Suprapubic skin (tissue), 4 donors: Measurements from ENCODE around the gene EIF2B1. TPM values are rescaled to one million over a fixed set of nuclear protein-coding genes. Genes with fewer than 3 reads are reported as not detected.

Source experiments
- DNase-seq, 2 donors: peaks; one replicate each; pipeline ENCODE4 v3.0.0-alpha.2; 2019; ENCODE audit warnings: low spot score in 2 of 2
- H3K27ac ChIP-seq: fragments of 200-600 bp; sonication (generic); one replicate; pipeline ENCODE4 v1.5.1; 2019
- H3K27me3 ChIP-seq: fragments of 200-600 bp; sonication (generic); one replicate; pipeline ENCODE4 v1.5.1; 2019
- H3K36me3 ChIP-seq: fragments of 200-600 bp; sonication (generic); one replicate; pipeline ENCODE4 v1.5.1; 2019
- H3K4me1 ChIP-seq: fragments of 200-600 bp; sonication (generic); one replicate; pipeline ENCODE4 v1.5.1; 2019
- H3K4me3 ChIP-seq: fragments of 200-600 bp; sonication (generic); one replicate; pipeline ENCODE4 v1.5.1; 2019; ENCODE audit warnings: mild to moderate bottlenecking
- H3K9me3 ChIP-seq: fragments of 200-600 bp; sonication (generic); one replicate; pipeline ENCODE4 v1.5.1; 2019
- CTCF ChIP-seq, 2 donors: fragments of 200-600 bp in 1 of 2; fragments of 450-650 bp in 1 of 2; sonication (generic) in 1 of 2; IDR thresholded peaks; one replicate each; pipeline ENCODE4 v1.5.1; 2016 to 2019; ENCODE audit warnings: antibody characterized with exemption in 2 of 2, mild to moderate bottlenecking in 1 of 2, moderate library complexity in 1 of 2
- EP300 ChIP-seq: sonication (generic); formaldehyde crosslinking; IDR thresholded peaks from one replicate; pipeline ENCODE4 v1.6.1; 2017; ENCODE audit warnings: antibody characterized with exemption
- POLR2A ChIP-seq, 2 donors: fragments of 450-650 bp; IDR thresholded peaks; one replicate each; pipeline ENCODE4 v1.6.1; 2017; ENCODE audit warnings: antibody characterized with exemption in 2 of 2, mild to moderate bottlenecking in 2 of 2, moderate library complexity in 2 of 2
- POLR2AphosphoS5 ChIP-seq, 3 donors: sonication (generic); formaldehyde crosslinking; IDR thresholded peaks; one replicate each; pipeline ENCODE4 v1.6.1; 2017; ENCODE audit warnings: antibody characterized with exemption in 3 of 3
- WGBS: methylation state at CpG from one replicate; pipeline ENCODE4 v1.1.5; 2018; 5-methylcytosine and 5-hydroxymethylcytosine counted together
- total RNA-seq, 4 donors: library from RNA; depleted of rRNA; stranded (reverse); fragments of >200 nt; gene quantifications; one replicate each; pipeline ENCODE4 v1.1.0, GENCODE V29; 2016

The EIF2B1 gene
- total RNA-seq, 4 donors from 2014 or later: 122 to 214 (median 188) TPM

- DNase-seq: no peak
- Histone ChIP-seq H3K4me3 (no peak overlapping the region), H3K36me3 (peaks cover 69% of the 10 kb centered on the region), H3K4me1 (no peaks in the 10 kb centered on the region), H3K9me3 (no peaks in the 10 kb centered on the region), H3K27ac (no peak overlapping the region), H3K27me3 (no peaks in the 10 kb centered on the region)
- TF ChIP-seq POLR2A (IDR thresholded peaks at IDR 0.05): no peak
- no peak for TF ChIP-seq CTCF (IDR thresholded peaks at IDR 0.05)
- TF ChIP-seq EP300: no peak
- TF ChIP-seq POLR2AphosphoS5 (IDR thresholded peaks at IDR 0.05): no peak
- WGBS: 94% methylated on average over 3 of the region's 3 CpGs
Measured at GRCh38 chr12:123645380-123645779, 11.9 kb upstream of the EIF2B1 start.

GRCh38 chr12:123643911-123644310 lies 10.4 kb upstream of the EIF2B1 start:
- no peak for TF ChIP-seq POLR2A (IDR thresholded peaks at IDR 0.05)
- TF ChIP-seq POLR2AphosphoS5 (IDR thresholded peaks at IDR 0.05): no peak
- no peak for TF ChIP-seq EP300
- TF ChIP-seq CTCF (IDR thresholded peaks at IDR 0.05): no peak
- H3K4me3 ChIP-seq: no peak overlapping the region
- no peaks in the 10 kb centered on the region for H3K4me1 ChIP-seq
- no peaks in the 10 kb centered on the region for H3K9me3 ChIP-seq
- no peaks in the 10 kb centered on the region for H3K27me3 ChIP-seq
- 85% methylated on average over 7 of the region's 7 CpGs for WGBS
- peaks cover 60% of the 10 kb centered on the region for H3K36me3 ChIP-seq
- no peak overlapping the region for H3K27ac ChIP-seq
- DNase-seq: no peak

- Histone ChIP-seq H3K27ac (peak overlapping the region; percentile 84), H3K4me3 (peak overlapping the region; percentile 83), H3K27me3 (no peaks in the 10 kb centered on the region), H3K9me3 (no peaks in the 10 kb centered on the region), H3K4me1 (peaks cover 19% of the 10 kb centered on the region), H3K36me3 (peaks cover 32% of the 10 kb centered on the region)
- TF ChIP-seq EP300: no peak
- no peak for TF ChIP-seq CTCF (IDR thresholded peaks at IDR 0.05)
- no peak for TF ChIP-seq POLR2AphosphoS5 (IDR thresholded peaks at IDR 0.05)
- no peak for TF ChIP-seq POLR2A (IDR thresholded peaks at IDR 0.05)
- no peak for DNase-seq
- 17% methylated on average over 19 of the region's 19 CpGs for WGBS
Measured at GRCh38 chr12:123634142-123634561, 666 bp upstream of the EIF2B1 start.

- H3K27me3 ChIP-seq: no peaks in the 10 kb centered on the region
- 84% methylated on average over 15 of the region's 15 CpGs for WGBS
- H3K9me3 ChIP-seq: no peaks in the 10 kb centered on the region
- H3K27ac ChIP-seq: no peak overlapping the region
- no peak for TF ChIP-seq POLR2A (IDR thresholded peaks at IDR 0.05)
- no peak for TF ChIP-seq CTCF (IDR thresholded peaks at IDR 0.05)
- TF ChIP-seq POLR2AphosphoS5 (IDR thresholded peaks at IDR 0.05): no peak
- TF ChIP-seq EP300: no peak
- H3K4me1 ChIP-seq: no peaks in the 10 kb centered on the region
- H3K4me3 ChIP-seq: no peak overlapping the region
- no peak for DNase-seq
- peaks cover 92% of the 10 kb centered on the region for H3K36me3 ChIP-seq
Measured at GRCh38 chr12:123621619-123622530, 11.6 kb downstream of the EIF2B1 start.

GRCh38 chr12:123621101-123621500 lies 12.4 kb downstream of the EIF2B1 start:
- Histone ChIP-seq H3K27me3 (no peaks in the 10 kb centered on the region), H3K27ac (no peak overlapping the region), H3K9me3 (no peaks in the 10 kb centered on the region), H3K4me1 (no peaks in the 10 kb centered on the region), H3K4me3 (no peak overlapping the region), H3K36me3 (peaks cover 92% of the 10 kb centered on the region)
- DNase-seq: no peak
- no peak for TF ChIP-seq EP300
- TF ChIP-seq POLR2A (IDR thresholded peaks at IDR 0.05): no peak
- no peak for TF ChIP-seq CTCF (IDR thresholded peaks at IDR 0.05)
- TF ChIP-seq POLR2AphosphoS5 (IDR thresholded peaks at IDR 0.05): no peak
- 64% methylated on average over 8 of the region's 8 CpGs for WGBS
